NT2/D1 (cell line): ENCODE measurements around the gene AVPR2.

Experiments
- SUZ12 ChIP-seq: IDR thresholded peaks from 2 replicates; pipeline ENCODE4 v1.6.1; 2011; ENCODE audit not compliant: insufficient read length, insufficient read depth; ENCODE audit errors: extremely low read depth
- YY1 ChIP-seq: IDR thresholded peaks from 2 replicates; pipeline ENCODE4 v1.6.1; 2011; ENCODE audit not compliant: insufficient read length, insufficient read depth

GRCh38 chrX:153925387-153925738 is 20.9 kb downstream of the AVPR2 start:
- TF ChIP-seq SUZ12 (no peak), YY1 (no peak)
